Astrocyte (in vitro differentiated cells and primary cell): ENCODE results near the gene FCHO1. TPM values are rescaled to one million over a fixed set of nuclear protein-coding genes. Genes with fewer than 3 reads are reported as not detected.

Experiments used
- DNase-seq: peaks from one replicate; pipeline ENCODE4 v3.0.0-alpha.2; 2010; ENCODE audit warnings: low read depth
- FAIRE-seq: peaks from 2 replicates; lab custom pipeline; 2011; peaks lifted over from hg19 to GRCh38; lab: Jason Lieb, UNC
- H2AFZ ChIP-seq: 2 replicates; pipeline ENCODE4 v1.6.0; 2012; ENCODE audit warnings: low read depth, low read length, inconsistent platforms
- H3K27ac ChIP-seq: 2 replicates; pipeline ENCODE4 v1.5.1; 2011; ENCODE audit warnings: low read depth, low read length, inconsistent platforms
- H3K27me3 ChIP-seq: 2 replicates; pipeline ENCODE4 v1.6.0; 2011; ENCODE audit warnings: low read length, inconsistent platforms; ENCODE audit not compliant: insufficient read depth
- H3K36me3 ChIP-seq: 2 replicates; pipeline ENCODE4 v1.5.1; 2011; ENCODE audit warnings: low read length, inconsistent platforms; ENCODE audit not compliant: insufficient read depth
- H3K4me1 ChIP-seq: 2 replicates; pipeline ENCODE4 v1.5.1; 2011; ENCODE audit warnings: low read length, inconsistent platforms; ENCODE audit not compliant: insufficient read depth
- H3K4me2 ChIP-seq: 2 replicates; pipeline ENCODE4 v1.6.0; 2012; ENCODE audit warnings: low read length, inconsistent platforms
- H3K4me3 ChIP-seq: 2 replicates; pipeline ENCODE4 v1.5.1; 2011; ENCODE audit warnings: low read depth, mild to moderate bottlenecking, low read length, inconsistent platforms; ENCODE audit not compliant: insufficient read depth
- H3K79me2 ChIP-seq: 2 replicates; pipeline ENCODE4 v1.6.0; 2012; ENCODE audit warnings: mild to moderate bottlenecking, low read length, inconsistent platforms; ENCODE audit not compliant: insufficient read depth
- H3K9ac ChIP-seq: 2 replicates; pipeline ENCODE4 v1.6.0; 2012; ENCODE audit warnings: mild to moderate bottlenecking, low read length, inconsistent platforms
- H3K9me3 ChIP-seq: 2 replicates; pipeline ENCODE4 v1.5.1; 2012; ENCODE audit warnings: low read depth, mild to moderate bottlenecking, low read length, inconsistent platforms; ENCODE audit not compliant: insufficient read depth
- H4K20me1 ChIP-seq: 2 replicates; pipeline ENCODE4 v1.6.0; 2012; ENCODE audit warnings: low read length, inconsistent platforms; ENCODE audit not compliant: insufficient read depth
- H3K27ac Mint-ChIP-seq: one replicate; pipeline ENCODE4 v1.8.0; 2021; ENCODE audit warnings: mild to moderate bottlenecking, mixed read lengths; ENCODE audit not compliant: unreplicated experiment
- H3K27me3 Mint-ChIP-seq: one replicate; pipeline ENCODE4 v1.8.0; 2021; ENCODE audit warnings: low read depth, mixed read lengths; ENCODE audit not compliant: unreplicated experiment
- H3K36me3 Mint-ChIP-seq: one replicate; pipeline ENCODE4 v1.8.0; 2021; ENCODE audit warnings: low read depth, mixed read lengths; ENCODE audit not compliant: unreplicated experiment
- H3K4me1 Mint-ChIP-seq: one replicate; pipeline ENCODE4 v1.8.0; 2021; ENCODE audit warnings: low read depth, mixed read lengths; ENCODE audit not compliant: unreplicated experiment
- H3K4me3 Mint-ChIP-seq: one replicate; pipeline ENCODE4 v1.8.0; 2021; ENCODE audit warnings: mild to moderate bottlenecking, moderate library complexity, mixed read lengths; ENCODE audit not compliant: unreplicated experiment
- H3K9me3 Mint-ChIP-seq: one replicate; pipeline ENCODE4 v1.8.0; 2021; ENCODE audit warnings: mild to moderate bottlenecking, mixed read lengths; ENCODE audit not compliant: unreplicated experiment
- CTCF ChIP-seq: IDR thresholded peaks from 2 replicates; pipeline ENCODE4 v1.5.1; 2011; ENCODE audit warnings: low read depth, mild to moderate bottlenecking, inconsistent platforms, low read length, moderate library complexity; ENCODE audit not compliant: insufficient read depth
- EZH2 ChIP-seq: IDR thresholded peaks from 2 replicates; pipeline ENCODE4 v1.6.1; 2012; ENCODE audit warnings: mild to moderate bottlenecking, low read length, inconsistent platforms; ENCODE audit not compliant: insufficient read depth
- total RNA-seq: library from RNA; stranded (reverse); gene quantifications from 2 replicates; pipeline ENCODE4 v1.2.1, GENCODE V29; 2021

Gene FCHO1
- total RNA-seq, 1 donor from 2014 or later = 2.0 TPM

GRCh38 chr19:17749912-17750317, 1.4 kb upstream of the FCHO1 start:
- no peaks in the 10 kb centered on the region for H3K36me3 Mint-ChIP-seq
- H3K4me2 ChIP-seq = no peak overlapping the region
- DNase-seq (no peak), FAIRE-seq (no peak)
- H3K4me3 ChIP-seq = no peak overlapping the region
- H3K27ac ChIP-seq = no peak overlapping the region
- no peak for TF ChIP-seq CTCF
- TF ChIP-seq EZH2 = no peak
- no peaks in the 10 kb centered on the region for H3K79me2 ChIP-seq
- H3K4me1 ChIP-seq = no peaks in the 10 kb centered on the region
- no peak overlapping the region for H2AFZ ChIP-seq
- H3K36me3 ChIP-seq = no peaks in the 10 kb centered on the region
- H3K27ac Mint-ChIP-seq = no peak overlapping the region
- no peak overlapping the region for H3K4me3 Mint-ChIP-seq
- no peaks in the 10 kb centered on the region for H3K9me3 ChIP-seq
- no peaks in the 10 kb centered on the region for H3K27me3 ChIP-seq
- H3K4me1 Mint-ChIP-seq = peaks cover under 1% of the 10 kb centered on the region
- H3K9ac ChIP-seq = no peak overlapping the region
- H4K20me1 ChIP-seq = no peaks in the 10 kb centered on the region
- no peaks in the 10 kb centered on the region for H3K9me3 Mint-ChIP-seq
- peaks cover 20% of the 10 kb centered on the region for H3K27me3 Mint-ChIP-seq

GRCh38 chr19:17751912-17752273, 616 bp downstream of the FCHO1 start:
- no peaks in the 10 kb centered on the region for H3K36me3 Mint-ChIP-seq
- H3K4me1 Mint-ChIP-seq = peaks cover 10% of the 10 kb centered on the region
- TF ChIP-seq EZH2 = no peak
- TF ChIP-seq CTCF = no peak
- peaks cover 21% of the 10 kb centered on the region for H3K27me3 Mint-ChIP-seq
- Histone ChIP-seq H3K27me3 (no peaks in the 10 kb centered on the region), H2AFZ (no peak overlapping the region), H3K79me2 (no peaks in the 10 kb centered on the region), H4K20me1 (no peaks in the 10 kb centered on the region), H3K4me1 (peaks cover 6% of the 10 kb centered on the region), H3K4me3 (no peak overlapping the region), H3K36me3 (no peaks in the 10 kb centered on the region), H3K4me2 (no peak overlapping the region), H3K27ac (no peak overlapping the region), H3K9ac (no peak overlapping the region), H3K9me3 (no peaks in the 10 kb centered on the region)
- H3K27ac Mint-ChIP-seq = no peak overlapping the region
- no peak for DNase-seq
- FAIRE-seq = no peak
- H3K4me3 Mint-ChIP-seq = no peak overlapping the region
- H3K9me3 Mint-ChIP-seq = no peaks in the 10 kb centered on the region

GRCh38 chr19:17752865-17753639, 1.8 kb downstream of the FCHO1 start:
- Mint-ChIP-seq H3K4me1 (peaks cover 10% of the 10 kb centered on the region), H3K4me3 (no peak overlapping the region), H3K27ac (no peak overlapping the region), H3K36me3 (no peaks in the 10 kb centered on the region), H3K27me3 (peaks cover 22% of the 10 kb centered on the region), H3K9me3 (no peaks in the 10 kb centered on the region)
- Histone ChIP-seq H4K20me1 (no peaks in the 10 kb centered on the region), H3K9ac (no peak overlapping the region), H3K79me2 (no peaks in the 10 kb centered on the region), H3K4me2 (no peak overlapping the region), H3K36me3 (no peaks in the 10 kb centered on the region), H3K4me3 (no peak overlapping the region), H3K4me1 (peaks cover 11% of the 10 kb centered on the region), H3K9me3 (no peaks in the 10 kb centered on the region), H3K27me3 (no peaks in the 10 kb centered on the region), H3K27ac (no peak overlapping the region), H2AFZ (no peak overlapping the region)
- TF ChIP-seq CTCF (no peak), EZH2 (no peak)
- FAIRE-seq (no peak), DNase-seq (no peak)
